CD14-positive monocyte (primary cell): ENCODE measurements around the gene BATF2. TPM values are rescaled to one million over a fixed set of nuclear protein-coding genes. Genes with fewer than 3 reads are reported as not detected.
A peak's percentile ranks its signal among the peaks of the same experiment; 100 is the strongest.

Experiments used
- DNase-seq, 3 donors: peaks; one replicate each; pipeline ENCODE4 v3.0.0-alpha.2; 2011 to 2022
- H2AFZ ChIP-seq: 2 replicates; pipeline ENCODE4 v1.6.0; 2012; ENCODE audit warnings: mild to moderate bottlenecking, low read depth, low read length, inconsistent platforms; ENCODE audit not compliant: insufficient read depth, poor library complexity, severe bottlenecking
- H3K27ac ChIP-seq, 2 donors: 1 replicate in 1 of 2; 2 replicates in 1 of 2; pipeline ENCODE4 v1.5.1; 2012 to 2013; ENCODE audit warnings: low read length in 2 of 2, control low read depth in 1 of 2, inconsistent platforms in 1 of 2, low read depth in 1 of 2, mild to moderate bottlenecking in 1 of 2
- H3K27me3 ChIP-seq, 2 donors: one replicate each; pipeline versions ENCODE4 v1.6.0 to v1.6.1; 2011 to 2013; ENCODE audit warnings: low read length in 2 of 2; ENCODE audit not compliant: control insufficient read depth in 2 of 2, insufficient read depth in 2 of 2
- H3K36me3 ChIP-seq, 2 donors: replicated peaks in 1 of 2; 1 replicate in 1 of 2; 2 replicates in 1 of 2; pipeline versions ENCODE4 v1.5.1 to v1.6.1; 2012 to 2013; ENCODE audit warnings: low read length in 2 of 2, control low read depth in 1 of 2, inconsistent platforms in 1 of 2, mild to moderate bottlenecking in 1 of 2; ENCODE audit not compliant: insufficient read depth in 2 of 2, control insufficient read depth in 1 of 2
- H3K4me1 ChIP-seq, 2 donors: 1 replicate in 1 of 2; 2 replicates in 1 of 2; pipeline versions ENCODE4 v1.5.1 to v1.6.1; 2012 to 2013; ENCODE audit warnings: low read length in 2 of 2, control low read depth in 1 of 2, inconsistent platforms in 1 of 2, mild to moderate bottlenecking in 1 of 2, moderate library complexity in 1 of 2; ENCODE audit not compliant: insufficient read depth in 2 of 2, control insufficient read depth in 1 of 2
- H3K4me2 ChIP-seq: replicated peaks from 2 replicates; pipeline ENCODE3; 2012; ENCODE audit warnings: low read length, moderate library complexity, mild to moderate bottlenecking; ENCODE audit not compliant: poor library complexity, severe bottlenecking; ENCODE audit errors: extremely low read depth
- H3K4me3 ChIP-seq, 3 experiments: fragments of 200-600 bp in 1 of 3; sonication (generic) in 1 of 3; replicated peaks in 1 of 3; 1 replicate in 2 of 3; 2 replicates in 1 of 3; pipeline ENCODE4 v1.5.1; 2011 to 2013; ENCODE audit warnings: low read length in 3 of 3, mild to moderate bottlenecking in 3 of 3, control low read depth in 2 of 3, low read depth in 2 of 3, inconsistent platforms in 1 of 3, moderate library complexity in 1 of 3
- H3K79me2 ChIP-seq: 2 replicates; pipeline ENCODE4 v1.6.0; 2012; ENCODE audit warnings: mild to moderate bottlenecking, control low read depth, inconsistent platforms, low read length, moderate library complexity; ENCODE audit not compliant: insufficient read depth
- H3K9ac ChIP-seq: 2 replicates; pipeline ENCODE4 v1.6.0; 2017; ENCODE audit warnings: low read length, mild to moderate bottlenecking; ENCODE audit not compliant: insufficient read depth, poor library complexity, severe bottlenecking
- H3K9me3 ChIP-seq, 2 donors: replicated peaks in 1 of 2; 1 replicate in 1 of 2; 2 replicates in 1 of 2; pipeline versions ENCODE4 v1.5.1 to v1.6.1; 2012 to 2013; ENCODE audit warnings: low read length in 2 of 2, control low read depth in 1 of 2; ENCODE audit not compliant: control insufficient read depth in 1 of 2, insufficient read depth in 1 of 2
- H4K20me1 ChIP-seq: 2 replicates; pipeline ENCODE4 v1.6.0; 2012; ENCODE audit warnings: mild to moderate bottlenecking, low read length, control low read depth, moderate library complexity; ENCODE audit not compliant: insufficient read depth
- H3K27ac Mint-ChIP-seq, 7 donors: one replicate each; pipeline ENCODE4 v1.8.0; 2020; ENCODE audit warnings: mild to moderate bottlenecking in 7 of 7, mixed read lengths in 7 of 7, moderate library complexity in 6 of 7, inconsistent platforms in 2 of 7
- H3K27me3 Mint-ChIP-seq, 3 donors: one replicate each; pipeline ENCODE4 v1.8.0; 2021 to 2022; ENCODE audit warnings: low read depth in 3 of 3, mild to moderate bottlenecking in 3 of 3, mixed read lengths in 3 of 3, moderate library complexity in 3 of 3, inconsistent platforms in 1 of 3
- H3K36me3 Mint-ChIP-seq, 2 donors: one replicate each; pipeline ENCODE4 v1.8.0; 2020; ENCODE audit warnings: mixed read lengths in 2 of 2, inconsistent platforms in 1 of 2, mild to moderate bottlenecking in 1 of 2
- H3K4me1 Mint-ChIP-seq: one replicate; pipeline ENCODE4 v1.8.0; 2020; ENCODE audit warnings: mild to moderate bottlenecking, mixed read lengths
- H3K4me3 Mint-ChIP-seq, 2 donors: one replicate each; pipeline ENCODE4 v1.8.0; 2020; ENCODE audit warnings: mild to moderate bottlenecking in 2 of 2, mixed read lengths in 2 of 2, moderate library complexity in 1 of 2
- H3K9me3 Mint-ChIP-seq, 7 donors: one replicate each; pipeline ENCODE4 v1.8.0; 2020 to 2022; ENCODE audit warnings: mixed read lengths in 7 of 7, mild to moderate bottlenecking in 6 of 7, moderate library complexity in 6 of 7, inconsistent platforms in 2 of 7
- CTCF ChIP-seq: fragments of 200-600 bp; IDR thresholded peaks from one replicate; pipeline ENCODE4 v1.8.0; 2022; ENCODE audit warnings: antibody characterized with exemption, mild to moderate bottlenecking
- whole genome bisulfite sequencing: methylation state at CpG from one replicate; pipeline ENCODE4 v1.1.5; 2013; ENCODE audit warnings: missing lambda C conversion rate; ENCODE audit not compliant: insufficient coverage; 5-methylcytosine and 5-hydroxymethylcytosine counted together
- intact Hi-C, 2 donors: fragments of 100-400 bp; cut with micrococcal nuclease; formaldehyde crosslinking; loops; one replicate each; pipeline versions ENCODE4 v1.15.0 to v1.15.1; 2023
- polyA plus RNA-seq, 3 donors: library from polyadenylated mRNA; depleted of rRNA in 1 of 3; unstranded in 2 of 3; stranded (reverse) in 1 of 3; fragments of 300-500 nt in 2 of 3; fragments of >200 nt in 1 of 3; fragmentation: Illumina TruSeq in 2 of 3; gene quantifications; 1 replicate in 2 of 3; 2 replicates in 1 of 3; pipeline ENCODE4 v1.2.3, GENCODE V29; 2012 to 2021

Gene BATF2
- polyA plus RNA-seq, 3 donors, result 0.97 to 1.7 (median 1.1) TPM

- Histone ChIP-seq H4K20me1 (peaks cover 4% of the 10 kb centered on the region), H3K9me3 (no peaks in the 10 kb centered on the region), H2AFZ (no peak overlapping the region), H3K79me2 (peaks cover 29% of the 10 kb centered on the region), H3K36me3 (peaks cover 3 to 10% of the 10 kb centered on the region in 2 donors), H3K4me3 (no peak overlapping the region), H3K27me3 (peaks cover 0 to 3% of the 10 kb centered on the region in 2 donors), H3K4me2 (no peak overlapping the region), H3K27ac (no peak overlapping the region), H3K4me1 (peaks cover 56 to 72% of the 10 kb centered on the region in 2 donors), H3K9ac (no peak overlapping the region)
- Mint-ChIP-seq H3K27me3 (peaks cover 0 to 9% (median 2%) of the 10 kb centered on the region in 3 donors), H3K4me3 (no peak overlapping the region), H3K9me3 (no peaks in the 10 kb centered on the region), H3K4me1 (peaks cover 51% of the 10 kb centered on the region), H3K36me3 (peaks cover 0 to 15% of the 10 kb centered on the region in 2 donors), H3K27ac (peak overlapping the region in 1 of 7 donors; percentile 26)
- no peak for DNase-seq
- no peak for TF ChIP-seq CTCF
- intact Hi-C loops, result no loop called here
- WGBS, result 98% methylated on average over 5 of the region's 5 CpGs
Measured at GRCh38 chr11:65045061-65045460, 48.3 kb upstream of the BATF2 start.

- no peak overlapping the region for H3K9ac ChIP-seq
- H2AFZ ChIP-seq, result peak overlapping the region; percentile 12
- peaks cover 29% of the 10 kb centered on the region for H3K79me2 ChIP-seq
- peak; percentile 71 to 73 (median 71) for DNase-seq
- H3K9me3 ChIP-seq, result no peaks in the 10 kb centered on the region
- H3K36me3 Mint-ChIP-seq, result peaks cover 0 to 22% of the 10 kb centered on the region in 2 donors
- peak overlapping the region in 1 of 3 experiments; percentile 42 for H3K4me3 ChIP-seq
- peak overlapping the region; percentile 3 to 4 for H3K27ac ChIP-seq
- no peaks in the 10 kb centered on the region for H3K9me3 Mint-ChIP-seq
- H4K20me1 ChIP-seq, result peaks cover 4% of the 10 kb centered on the region
- peak overlapping the region; percentile 43 to 85 (median 71) for H3K27ac Mint-ChIP-seq
- H3K27me3 Mint-ChIP-seq, result peaks cover 0 to 9% (median 2%) of the 10 kb centered on the region in 3 donors
- H3K4me1 ChIP-seq, result peaks cover 57 to 80% of the 10 kb centered on the region in 2 donors
- intact Hi-C loops, result no loop called here
- WGBS, result 81% methylated on average over 16 of the region's 23 CpGs
- H3K36me3 ChIP-seq, result peaks cover 3 to 16% of the 10 kb centered on the region in 2 donors
- H3K4me2 ChIP-seq, result peak overlapping the region; percentile 31
- peaks cover 0 to 3% of the 10 kb centered on the region in 2 donors for H3K27me3 ChIP-seq
- TF ChIP-seq CTCF, result no peak
- peaks cover 51% of the 10 kb centered on the region for H3K4me1 Mint-ChIP-seq
- H3K4me3 Mint-ChIP-seq, result peak overlapping the region in 1 of 2 donors; percentile 53
Measured at GRCh38 chr11:65043881-65044501, 47.2 kb upstream of the BATF2 start.
